ENCODE results near the gene DOK3. TPM values are rescaled to one million over a fixed set of nuclear protein-coding genes. Genes with fewer than 3 reads are reported as not detected.

Gene DOK3
- total and polyA plus RNA-seq, 2 of the 13 experiments (the other 11 are each of a cell fraction or from before 2014, with no cell fraction given): 1.4 to 1.5 TPM

GRCh38 chr5:177496727-177497291 is 12.8 kb downstream of the DOK3 start (continued):
- no peak for TF ChIP-seq ATM (IDR thresholded peaks at IDR 0.05; ENCODE audit: borderline replicate concordance)
- TF ChIP-seq, protein P1, sequence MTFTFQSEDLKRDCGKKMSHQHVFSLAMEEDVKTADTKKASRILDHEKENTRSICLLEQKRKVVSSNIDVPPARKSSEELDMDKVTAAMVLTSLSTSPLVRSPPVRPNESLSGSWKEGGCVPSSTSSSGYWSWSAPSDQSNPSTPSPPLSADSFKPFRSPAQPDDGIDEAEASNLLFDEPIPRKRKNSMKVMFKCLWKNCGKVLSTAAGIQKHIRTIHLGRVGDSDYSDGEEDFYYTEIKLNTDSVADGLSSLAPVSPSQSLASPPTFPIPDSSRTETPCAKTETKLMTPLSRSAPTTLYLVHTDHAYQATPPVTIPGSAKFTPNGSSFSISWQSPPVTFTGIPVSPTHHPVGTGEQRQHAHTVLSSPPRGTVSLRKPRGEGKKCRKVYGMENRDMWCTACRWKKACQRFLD (CRISPR knock-in tag; IDR thresholded peaks at IDR 0.05; ENCODE audit: borderline replicate concordance): no peak
- TF ChIP-seq FOXP4 (CRISPR knock-in tag; IDR thresholded peaks at IDR 0.05): 0 out of 2 replicates have a peak, but pooled peaks have one; percentile 8
- TF ChIP-seq, protein P2, sequence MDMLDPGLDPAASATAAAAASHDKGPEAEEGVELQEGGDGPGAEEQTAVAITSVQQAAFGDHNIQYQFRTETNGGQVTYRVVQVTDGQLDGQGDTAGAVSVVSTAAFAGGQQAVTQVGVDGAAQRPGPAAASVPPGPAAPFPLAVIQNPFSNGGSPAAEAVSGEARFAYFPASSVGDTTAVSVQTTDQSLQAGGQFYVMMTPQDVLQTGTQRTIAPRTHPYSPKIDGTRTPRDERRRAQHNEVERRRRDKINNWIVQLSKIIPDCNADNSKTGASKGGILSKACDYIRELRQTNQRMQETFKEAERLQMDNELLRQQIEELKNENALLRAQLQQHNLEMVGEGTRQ (IDR thresholded peaks at IDR 0.05; ENCODE audit: low read depth, low read length): no peak
- TF ChIP-seq, protein P2 (CRISPR knock-in tag; IDR thresholded peaks at IDR 0.05; ENCODE audit: borderline replicate concordance): no peak; the same call in 1 of the 2 replicates
- no peak for TF ChIP-seq ZSCAN29 (CRISPR knock-in tag; conservative IDR thresholded peaks at IDR 0.05)
- no peak for TF ChIP-seq ETV5 (CRISPR knock-in tag; IDR thresholded peaks at IDR 0.05; ENCODE audit: borderline replicate concordance)
- TF ChIP-seq SRF (IDR thresholded peaks at IDR 0.05; ENCODE audit: low read depth, low read length): peak; percentile 95
- TF ChIP-seq ZFAT (CRISPR knock-in tag; conservative IDR thresholded peaks at IDR 0.05): no peak
- peak in 1 of 2 experiments; percentile 20; a peak in 1 of 4 replicates for TF ChIP-seq ATF4 (CRISPR knock-in tag; IDR thresholded peaks at IDR 0.05)
- TF ChIP-seq TBX2 (CRISPR knock-in tag; IDR thresholded peaks at IDR 0.05; ENCODE audit: borderline replicate concordance): no peak
- TF ChIP-seq, protein P3, sequence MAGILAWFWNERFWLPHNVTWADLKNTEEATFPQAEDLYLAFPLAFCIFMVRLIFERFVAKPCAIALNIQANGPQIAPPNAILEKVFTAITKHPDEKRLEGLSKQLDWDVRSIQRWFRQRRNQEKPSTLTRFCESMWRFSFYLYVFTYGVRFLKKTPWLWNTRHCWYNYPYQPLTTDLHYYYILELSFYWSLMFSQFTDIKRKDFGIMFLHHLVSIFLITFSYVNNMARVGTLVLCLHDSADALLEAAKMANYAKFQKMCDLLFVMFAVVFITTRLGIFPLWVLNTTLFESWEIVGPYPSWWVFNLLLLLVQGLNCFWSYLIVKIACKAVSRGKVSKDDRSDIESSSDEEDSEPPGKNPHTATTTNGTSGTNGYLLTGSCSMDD (CRISPR knock-in tag; IDR thresholded peaks at IDR 0.05): no peak
- 0 out of 2 replicates have a peak, but pooled peaks have one; percentile 61 for TF ChIP-seq ZNF333 (CRISPR knock-in tag; IDR thresholded peaks at IDR 0.05; ENCODE audit: borderline replicate concordance)
- no peak for TF ChIP-seq KMT2B (CRISPR knock-in tag; IDR thresholded peaks at IDR 0.05)
- peak; percentile 97 for TF ChIP-seq PCBP1 (IDR thresholded peaks at IDR 0.05; ENCODE audit: borderline replicate concordance, low read depth, low read length)
- no peak for TF ChIP-seq ZNF614 (CRISPR knock-in tag; IDR thresholded peaks at IDR 0.05; ENCODE audit: borderline replicate concordance)
- TF ChIP-seq SALL2 (CRISPR knock-in tag; IDR thresholded peaks at IDR 0.05): no peak
- TF ChIP-seq HNRNPUL1 (IDR thresholded peaks at IDR 0.05; ENCODE audit: low read depth, low read length): no peak
- TF ChIP-seq ZNF574 (CRISPR knock-in tag; IDR thresholded peaks at IDR 0.05): 0 out of 2 replicates have a peak, but pooled peaks have one; percentile 14
